H1 (cell line): ENCODE results near the gene SND1. TPM values are rescaled to one million over a fixed set of nuclear protein-coding genes. Genes with fewer than 3 reads are reported as not detected.

Source experiments
- CTCF ChIA-PET: fragments of 300-600 bp; sonication (Branson Sonifier 250); formaldehyde crosslinking; loops from one replicate; lab custom pipeline; 2021; ENCODE audit not compliant: partially characterized antibody; lab: Charles Lee
- POLR2A ChIA-PET: fragments of 300-600 bp; sonication (Branson Sonifier 250); formaldehyde crosslinking; loops from one replicate; lab custom pipeline; 2021; ENCODE audit warnings: inconsistent platforms; ENCODE audit not compliant: partially characterized antibody; lab: Charles Lee
- DNase-seq, 2 experiments: peaks; one replicate each; pipeline versions ENCODE4 v3.0.0 to v3.0.0-alpha.2; 2010 to 2022; ENCODE audit warnings: low spot score in 2 of 2, low read depth in 1 of 2, mixed read lengths in 1 of 2
- FAIRE-seq: peaks from 2 replicates; lab custom pipeline; 2011; peaks lifted over from hg19 to GRCh38; lab: Jason Lieb, UNC
- H2AFZ ChIP-seq: 2 replicates; pipeline ENCODE4 v1.8.1; 2012; ENCODE audit warnings: low read length, inconsistent platforms
- H2AK5ac ChIP-seq: 2 replicates; pipeline ENCODE4 v1.6.1; 2013; ENCODE audit warnings: low read depth, low read length
- H2BK120ac ChIP-seq: replicated peaks from 2 replicates; pipeline ENCODE3; 2013; ENCODE audit warnings: low read depth, low read length, inconsistent platforms
- H2BK12ac ChIP-seq: 2 replicates; pipeline ENCODE4 v1.6.1; 2013; ENCODE audit warnings: low read depth, low read length
- H2BK15ac ChIP-seq: 2 replicates; pipeline ENCODE4 v1.6.1; 2013; ENCODE audit warnings: low read length
- H2BK20ac ChIP-seq: 2 replicates; pipeline ENCODE4 v1.6.1; 2013; ENCODE audit warnings: low read length
- H2BK5ac ChIP-seq: 2 replicates; pipeline ENCODE4 v1.6.1; 2013; ENCODE audit warnings: low read depth, low read length
- H3K14ac ChIP-seq: 2 replicates; pipeline ENCODE4 v1.6.1; 2013; ENCODE audit warnings: inconsistent platforms; ENCODE audit not compliant: insufficient read length
- H3K18ac ChIP-seq: 2 replicates; pipeline ENCODE4 v1.6.1; 2013; ENCODE audit warnings: low read length; ENCODE audit errors: extremely low read depth
- H3K23ac ChIP-seq: 2 replicates; pipeline ENCODE4 v1.6.1; 2013; ENCODE audit warnings: inconsistent platforms; ENCODE audit not compliant: insufficient read length
- H3K23me2 ChIP-seq: 2 replicates; pipeline ENCODE4 v1.6.1; 2013; ENCODE audit warnings: low read depth, low read length
- H3K27ac ChIP-seq: 2 replicates; pipeline ENCODE4 v1.6.1; 2011; ENCODE audit warnings: low read depth, low read length, inconsistent platforms
- H3K27me3 ChIP-seq, 4 experiments: replicated peaks in 1 of 4; 1 replicate in 1 of 4; 2 replicates in 3 of 4; pipeline versions ENCODE4 v1.6.1 to v1.8.1; 2011 to 2013; ENCODE audit warnings: low read length in 3 of 4, mild to moderate bottlenecking in 3 of 4, inconsistent platforms in 2 of 4, mixed read lengths in 2 of 4, moderate library complexity in 1 of 4; ENCODE audit not compliant: control insufficient read depth in 3 of 4, insufficient read depth in 3 of 4; ENCODE audit errors: extremely low read depth in 1 of 4
- H3K36me3 ChIP-seq, 4 experiments: 2 replicates each; pipeline versions ENCODE4 v1.6.1 to v1.8.1; 2011 to 2013; ENCODE audit warnings: mild to moderate bottlenecking in 4 of 4, low read length in 3 of 4, moderate library complexity in 2 of 4, control low read depth in 1 of 4, inconsistent platforms in 1 of 4; ENCODE audit not compliant: insufficient read depth in 4 of 4, control insufficient read depth in 2 of 4
- H3K4ac ChIP-seq: replicated peaks from 2 replicates; pipeline ENCODE3; 2013; ENCODE audit warnings: low read length, low read depth, mixed read lengths, inconsistent platforms; ENCODE audit not compliant: insufficient read length
- H3K4me1 ChIP-seq, 4 experiments: replicated peaks in 1 of 4; 1 replicate in 1 of 4; 2 replicates in 3 of 4; pipeline versions ENCODE4 v1.6.1 to v1.8.1; 2011 to 2013; ENCODE audit warnings: low read length in 3 of 4, inconsistent platforms in 2 of 4, mixed read lengths in 1 of 4; ENCODE audit not compliant: insufficient read depth in 4 of 4, control insufficient read depth in 3 of 4
- H3K4me2 ChIP-seq, 2 experiments: 2 replicates each; pipeline versions ENCODE4 v1.6.1 to v1.8.1; 2011 to 2013; ENCODE audit warnings: low read depth in 2 of 2, low read length in 2 of 2, control low read depth in 1 of 2, inconsistent platforms in 1 of 2, mild to moderate bottlenecking in 1 of 2; ENCODE audit not compliant: insufficient read depth in 1 of 2
- H3K4me3 ChIP-seq, 4 experiments: fragments of 200-600, 300-600 bp in 1 of 4; sonication (generic), shearing (Covaris generic), sonication (Bioruptor Twin) in 1 of 4; 2 replicates each; pipeline versions ENCODE4 v1.5.1 to v1.8.1; 2011 to 2016; ENCODE audit warnings: low read length in 4 of 4, low read depth in 3 of 4, control low read depth in 2 of 4, inconsistent platforms in 2 of 4, mild to moderate bottlenecking in 2 of 4, mixed read lengths in 1 of 4, moderate library complexity in 1 of 4; ENCODE audit not compliant: insufficient read depth in 2 of 4; ENCODE audit errors: extremely low read depth in 1 of 4
- H3K56ac ChIP-seq: replicated peaks from 2 replicates; pipeline ENCODE3; 2013; ENCODE audit warnings: low read depth, mild to moderate bottlenecking, mixed read lengths, low read length, inconsistent platforms; ENCODE audit not compliant: insufficient read length
- H3K79me1 ChIP-seq: 2 replicates; pipeline ENCODE4 v1.6.1; 2013; ENCODE audit warnings: low read depth, low read length, control low read depth
- H3K79me2 ChIP-seq, 2 experiments: 2 replicates each; pipeline versions ENCODE4 v1.6.1 to v1.8.1; 2012 to 2013; ENCODE audit warnings: low read length in 2 of 2, mild to moderate bottlenecking in 2 of 2, inconsistent platforms in 1 of 2; ENCODE audit not compliant: insufficient read depth in 2 of 2, control insufficient read depth in 1 of 2
- H3K9ac ChIP-seq, 4 experiments: replicated peaks in 1 of 4; 1 replicate in 1 of 4; 2 replicates in 3 of 4; pipeline versions ENCODE4 v1.6.1 to v1.8.1; 2011 to 2013; ENCODE audit warnings: low read depth in 3 of 4, low read length in 3 of 4, control low read depth in 2 of 4, mild to moderate bottlenecking in 2 of 4, moderate library complexity in 2 of 4, inconsistent platforms in 1 of 4; ENCODE audit errors: extremely low read depth in 1 of 4
- H3K9me3 ChIP-seq, 2 experiments: 2 replicates each; pipeline versions ENCODE4 v1.6.1 to v1.8.1; 2012 to 2013; ENCODE audit warnings: mild to moderate bottlenecking in 2 of 2, moderate library complexity in 2 of 2, control low read depth in 1 of 2, inconsistent platforms in 1 of 2, low read depth in 1 of 2, low read length in 1 of 2, mixed read lengths in 1 of 2; ENCODE audit not compliant: insufficient read depth in 2 of 2
- H4K20me1 ChIP-seq, 2 experiments: replicated peaks in 1 of 2; 2 replicates each; pipeline versions ENCODE3 to v1.8.1; 2011 to 2013; ENCODE audit warnings: inconsistent platforms in 2 of 2, low read length in 2 of 2, mild to moderate bottlenecking in 1 of 2; ENCODE audit not compliant: insufficient read depth in 2 of 2, control insufficient read depth in 1 of 2
- H4K5ac ChIP-seq: 2 replicates; pipeline ENCODE4 v1.6.1; 2013; ENCODE audit warnings: low read length, low read depth, mixed read lengths, inconsistent platforms; ENCODE audit not compliant: insufficient read length
- H4K8ac ChIP-seq: 2 replicates; pipeline ENCODE4 v1.8.0; 2013; ENCODE audit warnings: mild to moderate bottlenecking, moderate library complexity, low read length, inconsistent platforms; ENCODE audit not compliant: insufficient read depth; ENCODE audit errors: extremely low read depth
- H4K91ac ChIP-seq: replicated peaks from 2 replicates; pipeline ENCODE3; 2013; ENCODE audit warnings: low read length, mixed read lengths, inconsistent platforms; ENCODE audit not compliant: insufficient read length
- ATF3 ChIP-seq: IDR thresholded peaks from 2 replicates; pipeline ENCODE4 v1.6.1; 2011; ENCODE audit warnings: low read depth, mild to moderate bottlenecking, low read length; ENCODE audit not compliant: insufficient read depth
- CHD2 ChIP-seq: IDR thresholded peaks from 2 replicates; pipeline ENCODE4 v1.6.1; 2012; ENCODE audit warnings: low read length, improper control_type of control experiment
- CTBP2 ChIP-seq: IDR thresholded peaks from 2 replicates; pipeline ENCODE4 v1.7.0; 2011; ENCODE audit warnings: borderline replicate concordance, mild to moderate bottlenecking, moderate library complexity, mixed read lengths, low read length; ENCODE audit not compliant: insufficient read depth, insufficient read length
- CTCF ChIP-seq, 3 experiments: IDR thresholded peaks; 1 replicate in 2 of 3; 2 replicates in 1 of 3; pipeline versions ENCODE4 v1.5.1 to v1.6.1; 2011; ENCODE audit warnings: low read length in 3 of 3, mild to moderate bottlenecking in 3 of 3, inconsistent platforms in 2 of 3, low read depth in 1 of 3, moderate library complexity in 1 of 3; ENCODE audit not compliant: insufficient read depth in 1 of 3; ENCODE audit errors: control extremely low read depth in 1 of 3
- HDAC2 ChIP-seq, 2 experiments: fragments of 300-600 bp in 1 of 2; sonication (generic) in 1 of 2; IDR thresholded peaks; 2 replicates each; pipeline ENCODE4 v1.6.1; 2011 to 2012; ENCODE audit warnings: low read depth in 2 of 2, low read length in 2 of 2, mild to moderate bottlenecking in 2 of 2, moderate library complexity in 2 of 2, borderline replicate concordance in 1 of 2, inconsistent platforms in 1 of 2
- HDAC6 ChIP-seq: IDR thresholded peaks from one replicate; pipeline ENCODE4 v1.7.1; 2012; ENCODE audit warnings: low read depth, mild to moderate bottlenecking, inconsistent platforms, low read length, moderate library complexity
- JUN ChIP-seq: IDR thresholded peaks from 2 replicates; pipeline ENCODE4 v1.6.1; 2011; ENCODE audit warnings: low read depth, mild to moderate bottlenecking, improper control_type of control experiment, low read length
- POLR2A ChIP-seq, 2 experiments: IDR thresholded peaks; 1 replicate in 1 of 2; 2 replicates in 1 of 2; pipeline ENCODE4 v1.6.1; 2011; ENCODE audit warnings: low read depth in 2 of 2, low read length in 2 of 2, mild to moderate bottlenecking in 2 of 2; ENCODE audit errors: control extremely low read depth in 1 of 2
- SIX5 ChIP-seq: IDR thresholded peaks from 2 replicates; pipeline ENCODE4 v1.6.1; 2011; ENCODE audit warnings: mild to moderate bottlenecking, low read depth, low read length
- SP4 ChIP-seq: IDR thresholded peaks from 2 replicates; pipeline ENCODE4 v1.6.1; 2012; ENCODE audit warnings: low read length, inconsistent platforms
- YY1 ChIP-seq: IDR thresholded peaks from 2 replicates; pipeline ENCODE4 v1.6.1; 2011; ENCODE audit warnings: low read depth, mild to moderate bottlenecking, low read length
- WGBS, 2 experiments: shearing (Covaris generic) in 1 of 2; methylation state at CpG; one replicate each; pipeline versions ENCODE4 v1.1.6 to v1.1.7; 2013 to 2015; ENCODE audit warnings: low lambda C conversion rate in 2 of 2, mixed read lengths in 2 of 2, inconsistent platforms in 1 of 2, low coverage in 1 of 2, missing lambda C conversion rate in 1 of 2; ENCODE audit not compliant: insufficient replicate concordance in 2 of 2, insufficient coverage in 1 of 2, insufficient read length in 1 of 2; ENCODE audit errors: extremely low coverage in 1 of 2, missing lambda C conversion rate in 1 of 2; 5-methylcytosine and 5-hydroxymethylcytosine counted together
- polyA plus RNA-seq, 7 experiments: library from polyadenylated mRNA; depleted of rRNA in 3 of 7; stranded (reverse) in 5 of 7; unstranded in 2 of 7; fragments of >200 nt in 5 of 7; fragments of 200-250 nt in 2 of 7; gene quantifications; 1 replicate in 5 of 7; 2 replicates in 1 of 7; 4 replicates in 1 of 7; pipeline versions ENCODE4 v1.2.1 to v1.2.3, GENCODE V29; 2011 to 2013; ENCODE audit warnings: missing spikeins in 2 of 7, mixed read lengths in 2 of 7
- total RNA-seq: library from RNA; stranded (reverse); fragmentation: NEBNext Ultra II Directional; extraction: Animal tissue kit (Norgen Biotek cat#: 25700); gene quantifications from 2 replicates; pipeline ENCODE4 v1.2.1, GENCODE V29; 2021

SND1 gene
- total and polyA plus RNA-seq, 2 of the 8 experiments (the other 6 are each of a cell fraction or from before 2014, with no cell fraction given): 122 to 290 TPM

GRCh38 chr7:127655720-127656119 lies 3.7 kb downstream of the SND1 start:
- Histone ChIP-seq H2BK20ac (no peak overlapping the region), H2BK120ac (no peak overlapping the region), H3K4ac (no peak overlapping the region), H3K14ac (no peak overlapping the region), H3K56ac (no peak overlapping the region), H4K5ac (no peak overlapping the region), H4K91ac (no peak overlapping the region), H3K23ac (no peak overlapping the region), H3K4me3 (no peak overlapping the region), H2BK15ac (no peak overlapping the region), H3K18ac (peak overlapping the region; percentile 52; the same call in 1 of the 2 replicates), H3K9me3 (no peaks in the 10 kb centered on the region), H3K9ac (no peak overlapping the region), H4K20me1 (peaks cover 19 to 24% of the 10 kb centered on the region in 2 experiments), H3K27ac (no peak overlapping the region), H3K23me2 (peaks cover 11% of the 10 kb centered on the region; the same call in 1 of the 2 replicates), H2AK5ac (no peak overlapping the region), H3K36me3 (peaks cover 0 to 14% (median under 1%) of the 10 kb centered on the region in 4 experiments; a peak in 2 of 8 replicates), H3K4me2 (peak overlapping the region; percentile 36 to 83), H3K4me1 (peaks cover 5 to 13% (median 9%) of the 10 kb centered on the region in 4 experiments; a peak in 6 of 7 replicates), H2AFZ (no peak overlapping the region), H3K79me2 (peaks cover 33 to 87% of the 10 kb centered on the region in 2 experiments), H3K27me3 (no peaks in the 10 kb centered on the region), H4K8ac (no peak overlapping the region), H2BK5ac (peak overlapping the region; percentile 28; the same call in 1 of the 2 replicates), H2BK12ac (no peak overlapping the region), H3K79me1 (peaks cover 3% of the 10 kb centered on the region; the same call in 1 of the 2 replicates)
- no peak for FAIRE-seq
- CTCF ChIA-PET: interaction anchor here (0.8 to 1.2 kb wide), 4 partner anchors 9 to 58 kb away, joined by 3 to 4 read pairs (median 3); no protein-coding TSS in a partner anchor
- WGBS, 2 experiments: 82% methylated on average over 2 of the region's 2 CpGs; no CpG with 5 or more reads in 1 of the 2 experiments
- DNase-seq: no peak
- POLR2A ChIA-PET: no interaction called here
- TF ChIP-seq POLR2A (IDR thresholded peaks at IDR 0.05; ENCODE audit: control extremely low read depth in 1 of 2, low read depth in 2 of 2, low read length in 2 of 2) (no peak), HDAC6 (no peak), SIX5 (no peak), CTBP2 (no peak), ATF3 (no peak), SP4 (no peak), JUN (no peak), YY1 (no peak), CTCF (IDR thresholded peaks at IDR 0.05; ENCODE audit: control extremely low read depth in 1 of 3, insufficient read depth in 1 of 3, low read depth in 1 of 3, low read length in 3 of 3) (no peak), CHD2 (no peak), HDAC2 (IDR thresholded peaks at IDR 0.05; ENCODE audit: borderline replicate concordance in 1 of 2, low read depth in 2 of 2, low read length in 2 of 2) (no peak)
